HepG2 (cell line): ENCODE measurements around the gene ZNF740. TPM values are rescaled to one million over a fixed set of nuclear protein-coding genes. Genes with fewer than 3 reads are reported as not detected.
A peak's percentile ranks its signal among the peaks of the same experiment; 100 is the strongest.

Experiments used
- ARHGAP35 ChIP-seq: sonication (generic); formaldehyde crosslinking; IDR thresholded peaks from 2 replicates; pipeline ENCODE4 v1.9.0; 2022; ENCODE audit warnings: mild to moderate bottlenecking, inconsistent platforms, moderate library complexity, missing genetic modification reagents, borderline replicate concordance
- ATF4 ChIP-seq, 2 experiments: fragments of 450-650 bp in 1 of 2; sonication (generic) in 1 of 2; formaldehyde crosslinking; IDR thresholded peaks; 2 replicates each; pipeline versions ENCODE4 v1.5.0 to v1.8.0; 2020 to 2022; ENCODE audit warnings: mild to moderate bottlenecking in 1 of 2, missing genetic modification reagents in 1 of 2
- CCAR2 ChIP-seq: fragments of 200-400 bp; formaldehyde crosslinking; optimal IDR thresholded peaks from 2 replicates; pipeline ENCODE3; 2018; ENCODE audit warnings: low read depth, mild to moderate bottlenecking, low read length, moderate library complexity
- ELF1 ChIP-seq: sonication (generic); formaldehyde crosslinking; IDR thresholded peaks from 2 replicates; pipeline ENCODE4 v1.4.0; 2020; ENCODE audit warnings: missing genetic modification reagents
- FOSL2 ChIP-seq: sonication (generic); formaldehyde crosslinking; IDR thresholded peaks from 2 replicates; pipeline ENCODE4 v1.4.0; 2020; ENCODE audit warnings: missing genetic modification reagents
- HIC2 ChIP-seq: sonication (generic); formaldehyde crosslinking; IDR thresholded peaks from 2 replicates; pipeline ENCODE4 v1.9.0; 2022; ENCODE audit warnings: low read depth, missing genetic modification reagents
- HOXA5 ChIP-seq: sonication (generic); formaldehyde crosslinking; IDR thresholded peaks from 2 replicates; pipeline ENCODE4 v1.4.0; 2020; ENCODE audit warnings: missing genetic modification reagents
- IKZF4 ChIP-seq: sonication (generic); formaldehyde crosslinking; IDR thresholded peaks from 2 replicates; pipeline ENCODE4 v1.5.1; 2020; ENCODE audit warnings: borderline replicate concordance, mild to moderate bottlenecking, low read depth, missing genetic modification reagents; ENCODE audit errors: not compliant biosample characterization
- IRX3 ChIP-seq: sonication (generic); formaldehyde crosslinking; IDR thresholded peaks from 2 replicates; pipeline ENCODE4 v1.8.1; 2023; ENCODE audit warnings: mild to moderate bottlenecking, low read depth, missing genetic modification reagents, borderline replicate concordance
- KDM4B ChIP-seq: sonication (generic); formaldehyde crosslinking; IDR thresholded peaks from 2 replicates; pipeline ENCODE4 v1.4.0; 2020; ENCODE audit warnings: missing genetic modification reagents
- KLF6 ChIP-seq: IDR thresholded peaks from 2 replicates; pipeline ENCODE4 v1.8.0; 2016; ENCODE audit warnings: missing biosample characterization, missing genetic modification reagents
- MAF1 ChIP-seq: sonication (generic); formaldehyde crosslinking; IDR thresholded peaks from 2 replicates; pipeline ENCODE4 v1.5.0; 2020; ENCODE audit warnings: missing genetic modification reagents, borderline replicate concordance
- NCOA2 ChIP-seq: sonication (generic); formaldehyde crosslinking; IDR thresholded peaks from 2 replicates; pipeline ENCODE4 v1.8.0; 2022; ENCODE audit warnings: inconsistent platforms
- NCOR1 ChIP-seq: fragments of 200-600 bp; sonication (generic); IDR thresholded peaks from 2 replicates; pipeline ENCODE4 v1.7.0; 2017; ENCODE audit warnings: antibody characterized with exemption, low read length, borderline replicate concordance
- PPARG ChIP-seq: conservative IDR thresholded peaks from 2 replicates; pipeline ENCODE4 v1.6.1; 2016; ENCODE audit warnings: missing biosample characterization, missing genetic modification reagents
- RBM22 ChIP-seq: fragments of 200-400 bp; formaldehyde crosslinking; optimal IDR thresholded peaks from 2 replicates; pipeline ENCODE3; 2017; ENCODE audit warnings: mild to moderate bottlenecking, low read length, moderate library complexity
- RFX5 ChIP-seq: IDR thresholded peaks from 2 replicates; pipeline ENCODE4 v1.6.1; 2011; ENCODE audit warnings: low read depth, low read length, improper control_type of control experiment
- SSRP1 ChIP-seq: IDR thresholded peaks from 2 replicates; pipeline ENCODE4 v1.6.1; 2016; ENCODE audit warnings: control low read depth
- ZBTB49 ChIP-seq: sonication (generic); formaldehyde crosslinking; IDR thresholded peaks from 2 replicates; pipeline ENCODE4 v1.4.0; 2020; ENCODE audit warnings: missing genetic modification reagents, borderline replicate concordance
- ZFP82 ChIP-seq: sonication (generic); formaldehyde crosslinking; IDR thresholded peaks from 2 replicates; pipeline ENCODE4 v1.5.1; 2020; ENCODE audit warnings: mild to moderate bottlenecking, missing genetic modification reagents, borderline replicate concordance
- ZMYM3 ChIP-seq: sonication (generic); formaldehyde crosslinking; IDR thresholded peaks from 2 replicates; pipeline ENCODE4 v1.5.1; 2020; ENCODE audit warnings: mild to moderate bottlenecking, missing genetic modification reagents
- ZNF232 ChIP-seq: sonication (generic); formaldehyde crosslinking; IDR thresholded peaks from 2 replicates; pipeline ENCODE4 v1.4.0; 2020; ENCODE audit warnings: missing genetic modification reagents, borderline replicate concordance
- ZNF33A ChIP-seq: sonication (generic); formaldehyde crosslinking; IDR thresholded peaks from 2 replicates; pipeline ENCODE4 v1.5.1; 2020; ENCODE audit warnings: missing genetic modification reagents, mild to moderate bottlenecking, moderate library complexity, borderline replicate concordance
- ZNF350 ChIP-seq: sonication (generic); formaldehyde crosslinking; IDR thresholded peaks from 2 replicates; pipeline ENCODE4 v1.4.0; 2020; ENCODE audit warnings: mild to moderate bottlenecking, low read depth, missing genetic modification reagents, borderline replicate concordance
- ZNF580 ChIP-seq: IDR thresholded peaks from 2 replicates; pipeline ENCODE4 v1.6.1; 2016; ENCODE audit warnings: low read depth, borderline replicate concordance
- ZSCAN31 ChIP-seq: sonication (generic); formaldehyde crosslinking; IDR thresholded peaks from 2 replicates; pipeline ENCODE4 v1.5.0; 2020; ENCODE audit warnings: low read depth, mild to moderate bottlenecking, missing genetic modification reagents
- polyA plus RNA-seq, 8 experiments: library from polyadenylated mRNA; depleted of rRNA in 3 of 8; stranded (reverse) in 7 of 8; unstranded in 1 of 8; fragments of >200 nt; fragmentation: Illumina TruSeq in 4 of 8; extraction: Trizol in 4 of 8; gene quantifications; 2 replicates each; pipeline versions ENCODE4 v1.2.1 to v1.2.3, GENCODE V29; 2011 to 2016; ENCODE audit warnings: low read depth in 4 of 8, missing spikeins in 1 of 8, mixed read lengths in 1 of 8; ENCODE audit not compliant: insufficient read depth in 1 of 8
- total RNA-seq, 5 experiments: library from RNA; depleted of rRNA; stranded (reverse); fragments of >200 nt; fragmentation: Illumina TruSeq; extraction: Trizol; gene quantifications; 2 replicates each; pipeline ENCODE4 v1.2.3, GENCODE V29; 2016; ENCODE audit warnings: low read depth in 1 of 5

ZNF740 gene
- total and polyA plus RNA-seq, 2 of the 13 experiments (the other 11 are each of a cell fraction or from before 2014, with no cell fraction given) = 16.9 to 19.0 TPM

- TF ChIP-seq SSRP1 = 0 out of 2 replicates have a peak, but pooled peaks have one; percentile 77
- TF ChIP-seq IKZF4 = no peak
- TF ChIP-seq MAF1 (CRISPR knock-in tag) = no peak
- TF ChIP-seq HIC2 (CRISPR knock-in tag) = peak; percentile 99
- TF ChIP-seq HOXA5 = 0 out of 2 replicates have a peak, but pooled peaks have one; percentile 49
- peak; percentile 100 for TF ChIP-seq ZNF232 (CRISPR knock-in tag)
- 0 out of 2 replicates have a peak, but pooled peaks have one; percentile 53 for TF ChIP-seq KDM4B (CRISPR knock-in tag)
- TF ChIP-seq ZNF350 (CRISPR knock-in tag) = peak; percentile 42; the same call in 1 of the 2 replicates
- no peak for TF ChIP-seq NCOR1
- peak; percentile 82; the same call in 1 of the 2 replicates for TF ChIP-seq ZMYM3 (CRISPR knock-in tag)
- peak; percentile 74 for TF ChIP-seq NCOA2
- TF ChIP-seq RBM22 = no peak
- peak; percentile 53 for TF ChIP-seq PPARG
- TF ChIP-seq CCAR2 = no peak
- peak; percentile 56; the same call in 1 of the 2 replicates for TF ChIP-seq ZSCAN31 (CRISPR knock-in tag)
- peak; percentile 68; the same call in 1 of the 2 replicates for TF ChIP-seq FOSL2 (CRISPR knock-in tag)
- TF ChIP-seq ARHGAP35 (CRISPR knock-in tag) = no peak
- TF ChIP-seq ZNF580 = peak; percentile 48; the same call in 1 of the 2 replicates
- no peak for TF ChIP-seq KLF6
- no peak for TF ChIP-seq ELF1 (CRISPR knock-in tag)
- TF ChIP-seq ATF4 (CRISPR knock-in tag; IDR thresholded peaks at IDR 0.05) = peak in 1 of 2 experiments; percentile 39; a peak in 1 of 4 replicates
- TF ChIP-seq RFX5 = no peak
- no peak for TF ChIP-seq ZBTB49 (CRISPR knock-in tag)
- TF ChIP-seq ZNF33A (CRISPR knock-in tag) = no peak
- TF ChIP-seq ZFP82 (CRISPR knock-in tag) = no peak
- TF ChIP-seq IRX3 = no peak
These were observed 5.5 kb upstream of the ZNF740 start (continued) for GRCh38 chr12:53174881-53175491.
